NT2/D1 (cell line): ENCODE data around the gene TNFRSF11A.

Source experiments
- DNase-seq: peaks from one replicate; pipeline ENCODE4 v3.0.0-alpha.2; 2011; ENCODE audit warnings: low read depth, low spot score
- H3K27me3 ChIP-seq: 2 replicates; pipeline ENCODE4 v1.6.0; 2011; ENCODE audit warnings: mild to moderate bottlenecking; ENCODE audit not compliant: insufficient read length, insufficient read depth
- H3K36me3 ChIP-seq: 2 replicates; pipeline ENCODE4 v1.6.1; 2011; ENCODE audit warnings: mild to moderate bottlenecking, low read length, mixed read lengths; ENCODE audit not compliant: insufficient read depth, insufficient read length
- H3K4me1 ChIP-seq: 2 replicates; pipeline ENCODE4 v1.5.1; 2011; ENCODE audit not compliant: insufficient read depth, insufficient read length
- H3K4me3 ChIP-seq: 2 replicates; pipeline ENCODE4 v1.5.1; 2011; ENCODE audit warnings: low read depth; ENCODE audit not compliant: insufficient read length
- H3K9ac ChIP-seq: 2 replicates; pipeline ENCODE4 v1.6.0; 2011; ENCODE audit warnings: low read depth; ENCODE audit not compliant: insufficient read length
- H3K9me3 ChIP-seq: 2 replicates; pipeline ENCODE4 v1.5.1; 2011; ENCODE audit warnings: mild to moderate bottlenecking, low read length; ENCODE audit not compliant: insufficient read depth
- SUZ12 ChIP-seq: IDR thresholded peaks from 2 replicates; pipeline ENCODE4 v1.6.1; 2011; ENCODE audit not compliant: insufficient read length, insufficient read depth; ENCODE audit errors: extremely low read depth
- YY1 ChIP-seq: IDR thresholded peaks from 2 replicates; pipeline ENCODE4 v1.6.1; 2011; ENCODE audit not compliant: insufficient read length, insufficient read depth
- ZNF274 ChIP-seq: IDR thresholded peaks from 2 replicates; pipeline ENCODE4 v1.6.1; 2011; ENCODE audit warnings: mild to moderate bottlenecking, low read depth, low read length

The TNFRSF11A gene

DNA sequence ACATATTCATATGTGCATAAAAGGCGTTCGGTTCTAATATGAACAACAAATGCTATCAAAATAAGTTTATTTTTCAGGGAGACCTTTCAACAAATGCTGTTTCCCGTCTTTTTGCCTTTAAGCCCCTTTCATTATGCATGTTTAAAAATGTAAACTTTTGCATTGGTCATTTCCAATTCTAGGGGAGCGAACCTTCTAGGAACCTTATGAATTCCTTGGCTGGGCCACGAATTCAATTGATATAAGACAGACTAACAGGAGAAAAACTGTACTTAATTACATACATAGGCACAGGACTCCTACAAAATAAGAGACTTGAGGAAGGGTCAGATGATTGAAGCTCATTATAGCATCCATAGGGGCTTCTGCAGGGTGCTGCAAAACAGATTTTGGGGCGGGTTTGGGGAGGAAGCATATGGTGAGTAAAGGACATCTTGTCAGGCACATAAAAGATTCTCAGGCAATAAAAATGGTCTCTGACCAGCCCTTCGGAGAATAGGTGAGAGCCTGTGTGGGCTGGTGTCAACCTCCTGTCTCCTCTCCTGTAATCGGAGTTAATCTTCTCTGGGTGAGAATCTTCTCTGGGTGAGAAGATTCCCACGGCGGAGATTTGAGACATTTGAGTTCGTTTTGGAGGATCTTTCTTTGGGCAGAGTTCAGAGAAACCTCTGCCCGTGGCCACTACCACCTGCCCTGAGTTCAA, 1.7 kb downstream of the TNFRSF11A start:
- no peak overlapping the region for H3K9ac ChIP-seq
- H3K9me3 ChIP-seq = no peaks in the 10 kb centered on the region
- TF ChIP-seq YY1 (no peak), ZNF274 (no peak), SUZ12 (no peak)
- no peaks in the 10 kb centered on the region for H3K36me3 ChIP-seq
- H3K27me3 ChIP-seq = peaks cover 33% of the 10 kb centered on the region
- H3K4me1 ChIP-seq = peaks cover 7% of the 10 kb centered on the region
- H3K4me3 ChIP-seq = peak overlapping the region; percentile 71
- DNase-seq = no peak

DNA sequence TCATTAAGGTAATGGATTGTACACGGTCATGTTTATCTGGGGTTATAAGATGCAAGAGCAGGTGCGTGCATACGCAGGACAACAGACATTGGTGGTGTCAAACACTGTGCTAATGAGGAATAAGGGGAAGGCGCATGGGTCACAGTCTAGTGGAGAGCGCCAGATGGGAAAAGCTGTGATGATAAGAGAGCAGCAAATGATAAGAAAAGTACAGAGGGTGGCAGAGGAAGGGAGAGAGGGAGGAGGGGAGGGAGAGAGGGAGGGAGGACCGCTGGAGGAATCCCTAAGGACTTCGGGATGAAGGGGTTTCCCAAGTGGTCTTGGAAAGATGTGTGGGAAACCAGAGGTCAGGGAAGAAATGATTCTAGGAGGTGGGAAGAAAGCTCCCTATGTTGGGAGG, 2.9 kb downstream of the TNFRSF11A start:
- DNase-seq = no peak
- Histone ChIP-seq H3K36me3 (no peaks in the 10 kb centered on the region), H3K27me3 (peaks cover 33% of the 10 kb centered on the region), H3K9ac (no peak overlapping the region), H3K4me3 (no peak overlapping the region), H3K9me3 (no peaks in the 10 kb centered on the region), H3K4me1 (peaks cover 7% of the 10 kb centered on the region)
- TF ChIP-seq YY1 = no peak
- no peak for TF ChIP-seq ZNF274
- no peak for TF ChIP-seq SUZ12

DNA sequence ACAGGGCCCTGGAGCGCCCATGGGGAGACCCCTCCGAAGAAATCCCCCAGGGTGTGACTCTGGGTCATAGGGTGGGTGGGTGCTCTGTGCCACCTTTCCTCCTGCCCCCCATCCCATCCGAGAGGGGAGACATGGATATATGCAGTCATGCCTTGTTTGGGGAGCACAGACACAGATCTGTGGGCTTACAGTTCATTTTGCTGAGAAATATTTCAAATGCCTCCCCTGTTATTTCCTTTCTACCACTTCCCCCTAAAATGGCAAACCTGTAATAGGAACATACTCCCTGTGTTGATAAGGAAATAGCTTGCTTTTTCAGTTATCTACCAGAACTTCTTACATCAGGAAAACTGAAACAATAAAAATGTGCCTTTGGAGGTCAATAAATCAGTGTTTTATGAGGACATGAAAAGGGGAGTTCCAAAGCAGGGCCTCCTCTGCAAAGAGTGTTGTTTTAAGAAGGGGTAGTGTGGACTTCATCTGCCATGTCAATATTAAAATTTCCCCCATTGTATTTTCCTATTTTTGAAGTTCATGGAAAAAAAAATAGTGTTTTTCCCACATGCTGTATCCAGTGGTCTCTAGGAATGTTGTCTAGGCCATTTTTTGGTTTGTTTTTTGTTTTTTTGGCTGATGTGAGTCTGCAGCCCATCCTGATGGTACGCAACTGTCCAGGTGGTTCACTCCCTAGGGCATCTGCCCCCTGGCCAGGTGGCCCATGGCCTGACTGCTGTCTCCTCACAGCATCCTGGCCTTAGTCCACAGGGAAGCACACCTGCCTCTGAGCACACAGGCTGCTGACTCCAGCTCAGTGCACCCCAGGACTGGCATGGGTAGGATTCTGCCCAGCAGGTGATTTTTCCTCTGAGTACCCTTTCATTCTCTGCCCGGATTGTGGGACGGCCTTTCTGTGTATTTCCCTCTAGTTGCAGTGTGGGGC, 3.7 kb downstream of the TNFRSF11A start:
- TF ChIP-seq YY1 = no peak
- no peaks in the 10 kb centered on the region for H3K36me3 ChIP-seq
- H3K27me3 ChIP-seq = peaks cover 33% of the 10 kb centered on the region
- H3K4me1 ChIP-seq = peaks cover 7% of the 10 kb centered on the region
- no peak for DNase-seq
- H3K9ac ChIP-seq = no peak overlapping the region
- H3K4me3 ChIP-seq = no peak overlapping the region
- no peaks in the 10 kb centered on the region for H3K9me3 ChIP-seq

DNA sequence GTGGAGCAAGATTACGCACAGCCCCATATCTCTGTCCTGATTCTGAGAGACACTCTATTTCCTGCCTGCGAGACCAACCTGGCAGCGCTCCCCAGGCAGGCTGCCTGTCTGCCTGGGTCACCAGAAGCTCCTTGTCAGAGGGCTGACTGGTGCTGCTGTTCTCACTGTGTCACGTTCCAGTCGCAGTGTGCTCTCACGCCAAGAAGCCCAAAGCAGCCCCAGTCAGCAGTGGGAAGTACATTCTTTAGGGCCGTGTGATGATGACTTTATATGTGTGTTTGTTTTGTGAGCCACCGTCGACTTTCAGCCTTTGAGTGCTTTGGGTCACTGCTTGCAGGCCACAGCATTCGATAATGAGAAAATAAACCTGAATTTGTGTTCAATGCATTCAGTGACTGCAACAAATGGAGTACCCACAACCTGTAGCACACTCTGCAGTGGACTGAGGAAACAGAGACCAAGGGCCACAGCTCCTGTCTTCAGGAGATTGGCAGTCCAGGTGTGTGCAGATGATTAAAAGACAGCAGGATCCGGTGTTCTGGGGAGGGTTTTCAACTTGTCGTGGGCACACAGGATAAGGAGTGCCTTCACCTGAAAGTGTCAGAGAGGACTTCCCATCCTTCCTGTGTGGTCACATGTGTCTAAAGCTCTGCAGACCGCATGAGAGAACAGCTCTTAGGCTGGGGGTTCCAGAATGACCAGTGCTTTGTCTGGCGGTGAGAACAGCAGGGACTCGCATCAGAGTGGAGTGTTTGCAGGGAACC, 4.8 kb downstream of the TNFRSF11A start:
- Histone ChIP-seq H3K4me1 (peaks cover 7% of the 10 kb centered on the region), H3K36me3 (no peaks in the 10 kb centered on the region), H3K27me3 (peaks cover 28% of the 10 kb centered on the region), H3K9me3 (no peaks in the 10 kb centered on the region), H3K4me3 (no peak overlapping the region), H3K9ac (no peak overlapping the region)
- no peak for DNase-seq
- TF ChIP-seq SUZ12 (no peak), ZNF274 (no peak), YY1 (no peak)

DNA sequence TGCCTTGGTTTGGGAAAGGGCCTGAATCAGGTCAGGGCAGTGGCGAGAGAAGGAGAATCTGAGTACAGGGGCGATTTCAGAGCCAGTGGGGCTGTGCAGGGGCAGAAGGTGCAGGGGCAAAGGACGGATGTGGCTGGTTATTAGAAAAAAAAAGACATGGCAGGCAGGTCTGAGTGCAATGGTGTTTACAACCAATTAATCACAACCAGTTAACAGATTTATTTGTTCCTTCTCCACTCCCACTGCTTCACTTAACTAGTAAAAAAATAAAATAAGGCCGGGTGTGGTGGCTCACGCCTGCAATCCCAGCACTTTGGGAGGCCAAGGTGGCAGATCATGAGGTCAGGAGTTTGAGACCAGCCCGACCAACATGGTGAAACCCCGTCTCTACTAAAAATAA, 5.5 kb downstream of the TNFRSF11A start:
- peaks cover 7% of the 10 kb centered on the region for H3K4me1 ChIP-seq
- H3K4me3 ChIP-seq = no peak overlapping the region
- H3K36me3 ChIP-seq = no peaks in the 10 kb centered on the region
- H3K27me3 ChIP-seq = peaks cover 26% of the 10 kb centered on the region
- H3K9me3 ChIP-seq = no peaks in the 10 kb centered on the region
- no peak for TF ChIP-seq ZNF274
- no peak for TF ChIP-seq SUZ12
- no peak for TF ChIP-seq YY1
- no peak for DNase-seq
- no peak overlapping the region for H3K9ac ChIP-seq

DNA sequence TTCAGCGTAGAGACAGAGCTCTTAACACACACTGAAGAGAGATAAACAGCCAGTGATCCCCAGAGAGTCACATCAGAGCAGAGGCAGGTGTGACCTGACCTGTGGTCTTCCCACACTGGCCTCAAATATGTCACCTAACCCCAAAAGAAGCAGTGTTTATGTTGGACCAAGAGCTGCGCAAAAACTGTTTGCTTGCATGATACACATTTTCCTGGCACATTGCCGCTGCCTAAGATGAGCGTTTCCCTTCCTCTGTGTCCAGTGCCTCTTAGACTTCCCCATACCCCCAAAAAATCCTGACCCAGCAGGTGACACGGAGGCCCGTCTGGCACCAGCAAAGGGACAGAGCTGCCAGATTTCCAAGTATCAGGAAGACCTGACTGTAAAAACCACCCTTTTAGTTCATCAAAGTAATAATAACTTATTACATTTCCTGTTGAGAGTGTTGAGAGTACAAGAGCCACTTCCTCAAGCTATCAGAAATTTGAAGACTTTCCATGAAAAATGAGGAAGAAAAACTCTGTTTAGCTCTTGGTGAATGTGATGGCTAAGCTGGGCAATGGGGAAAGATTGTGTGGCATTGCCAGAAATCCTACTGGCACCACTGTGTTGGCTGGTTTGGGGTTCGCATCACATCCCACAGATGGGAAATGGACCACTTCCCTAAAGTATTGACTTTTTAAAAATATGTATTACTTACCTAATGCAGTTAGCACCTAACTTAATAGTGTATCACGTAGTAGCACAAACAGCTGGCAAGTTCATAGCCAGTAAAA, 6.7 kb downstream of the TNFRSF11A start:
- Histone ChIP-seq H3K36me3 (no peaks in the 10 kb centered on the region), H3K4me1 (peaks cover 7% of the 10 kb centered on the region), H3K4me3 (no peak overlapping the region), H3K9ac (no peak overlapping the region), H3K9me3 (no peaks in the 10 kb centered on the region), H3K27me3 (peaks cover 14% of the 10 kb centered on the region)
- no peak for TF ChIP-seq ZNF274
- no peak for TF ChIP-seq SUZ12
- DNase-seq = no peak
